NCI-H1694 treated with DMSO at 0.1 percent for 48 hours (cell line): ENCODE data around the gene CAV1.
"Not testable (repeated sequence)": the region's sequence is repeated elsewhere in the genome, so short reads cannot be mapped to it uniquely, and the experiment has no call there.

Experiments used
- DNase-seq: peaks from one replicate; lab custom pipeline; 2025; lab: John Stamatoyannopoulos, UW

CAV1 gene, protein sequence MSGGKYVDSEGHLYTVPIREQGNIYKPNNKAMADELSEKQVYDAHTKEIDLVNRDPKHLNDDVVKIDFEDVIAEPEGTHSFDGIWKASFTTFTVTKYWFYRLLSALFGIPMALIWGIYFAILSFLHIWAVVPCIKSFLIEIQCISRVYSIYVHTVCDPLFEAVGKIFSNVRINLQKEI

DNA sequence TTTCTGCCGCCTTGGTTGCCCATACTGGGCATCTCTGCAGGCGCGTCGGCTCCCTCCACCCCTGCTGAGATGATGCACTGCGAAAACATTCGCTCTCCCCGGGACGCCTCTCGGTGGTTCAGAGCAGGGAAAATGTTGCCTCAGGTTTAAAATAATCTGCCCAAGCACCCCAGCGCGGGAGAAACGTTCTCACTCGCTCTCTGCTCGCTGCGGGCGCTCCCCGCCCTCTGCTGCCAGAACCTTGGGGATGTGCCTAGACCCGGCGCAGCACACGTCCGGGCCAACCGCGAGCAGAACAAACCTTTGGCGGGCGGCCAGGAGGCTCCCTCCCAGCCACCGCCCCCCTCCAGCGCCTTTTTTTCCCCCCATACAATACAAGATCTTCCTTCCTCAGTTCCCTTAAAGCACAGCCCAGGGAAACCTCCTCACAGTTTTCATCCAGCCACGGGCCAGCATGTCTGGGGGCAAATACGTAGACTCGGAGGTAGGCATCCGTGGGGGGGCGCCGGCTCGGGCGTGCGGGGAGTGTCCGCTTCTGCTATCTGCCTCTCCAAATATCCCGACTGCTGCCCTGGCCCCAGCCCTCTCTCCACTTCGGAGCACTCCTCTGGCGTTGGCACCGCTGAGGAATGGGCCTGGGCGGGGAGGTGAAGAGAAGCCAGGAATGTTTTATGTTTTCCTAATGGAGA, at the start of gene CAV1:
Gene CAV1 (plus strand): TSS at position 428 of the 689 bp plus-strand sequence. CDS start 27 bp downstream, at position 455.
- DNase-seq = no peak

DNA sequence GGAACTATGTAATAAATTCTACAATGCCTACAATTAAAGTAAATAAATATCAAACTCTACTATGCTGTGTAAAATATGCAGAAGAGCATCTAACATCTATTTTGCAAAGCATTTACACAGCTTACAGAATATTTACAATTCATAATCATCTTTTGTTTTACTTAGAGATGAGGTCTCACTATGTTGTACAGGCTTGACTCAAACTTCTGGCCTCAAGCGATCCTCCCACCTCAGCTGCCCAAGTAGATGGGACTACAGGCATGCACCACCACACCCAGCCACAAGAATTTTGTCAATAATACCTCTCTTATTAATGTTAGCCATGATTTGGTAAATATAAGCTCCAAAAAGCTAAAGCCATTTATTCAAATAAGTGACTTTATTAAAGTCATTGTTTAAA, 47.2 kb upstream of the CAV1 start:
- DNase-seq = no peak

DNA sequence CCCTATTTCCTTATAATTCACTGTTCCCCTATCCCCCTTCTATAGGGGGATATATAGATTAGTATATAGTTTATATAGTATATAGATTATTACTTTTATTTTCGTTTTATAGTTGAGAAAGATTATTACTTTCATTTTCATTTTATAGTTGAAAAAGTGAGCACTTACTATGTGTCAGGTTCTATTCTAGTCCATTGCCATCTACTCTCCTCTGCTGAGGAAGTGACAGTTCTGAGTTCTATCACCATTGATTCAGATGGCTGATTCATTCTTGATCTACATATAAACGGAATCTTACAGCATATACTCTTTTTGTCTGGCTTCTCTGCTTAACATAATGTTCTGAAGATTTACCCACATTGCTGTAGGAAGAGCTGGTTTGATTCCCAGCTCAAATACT, 46.0 kb upstream of the CAV1 start:
- no peak for DNase-seq

DNA sequence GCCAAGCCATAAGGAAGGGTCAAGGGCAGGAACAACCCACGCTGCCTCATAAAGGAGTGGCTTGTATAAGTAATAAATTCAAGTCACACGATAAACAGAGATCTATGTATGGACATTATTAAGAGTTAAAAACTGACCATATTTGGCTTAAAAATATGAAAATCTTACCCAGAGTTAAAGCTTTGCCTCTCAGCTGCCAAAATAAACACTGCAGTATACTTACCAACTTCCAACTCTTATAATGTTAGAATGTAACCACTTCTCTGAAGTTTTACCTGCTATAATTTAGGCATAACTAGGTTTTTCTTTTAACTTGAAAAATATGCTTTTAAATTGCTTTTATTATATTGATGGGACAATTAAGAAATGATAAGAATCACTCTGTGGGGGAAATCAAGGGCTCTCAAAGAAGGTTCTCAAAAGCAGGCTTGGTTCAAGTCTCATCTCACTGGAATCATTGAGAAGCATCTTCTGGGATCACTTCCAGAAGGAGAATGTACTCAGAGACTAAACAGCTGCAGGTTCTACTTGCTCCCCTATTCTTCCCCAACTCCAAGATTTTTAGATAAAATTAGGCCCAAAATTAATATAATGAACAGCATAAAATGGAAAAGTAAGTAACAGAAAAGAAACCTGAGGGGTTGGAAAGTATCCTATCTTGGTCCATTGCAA, 41.4 kb upstream of the CAV1 start:
- DNase-seq = no peak

DNA sequence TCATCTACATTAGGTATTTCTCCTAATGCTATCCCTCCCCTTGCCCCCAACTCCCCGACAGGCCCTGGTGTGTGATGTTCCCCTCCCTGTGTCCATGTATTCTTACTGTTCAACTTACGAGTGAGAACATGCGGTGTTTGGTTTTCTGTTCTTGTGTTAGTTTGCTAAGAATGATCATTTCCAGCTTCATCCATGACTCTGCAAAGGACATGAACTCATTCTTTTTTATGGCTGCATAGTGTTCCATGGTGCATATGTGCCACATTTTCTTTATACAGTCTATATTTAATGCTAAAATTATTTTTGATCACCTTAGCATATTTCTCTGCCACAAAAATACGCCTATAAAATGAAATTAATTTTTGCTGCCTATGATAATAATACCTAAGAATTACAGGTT, 40.4 kb upstream of the CAV1 start:
- not testable (repeated sequence) for DNase-seq

DNA sequence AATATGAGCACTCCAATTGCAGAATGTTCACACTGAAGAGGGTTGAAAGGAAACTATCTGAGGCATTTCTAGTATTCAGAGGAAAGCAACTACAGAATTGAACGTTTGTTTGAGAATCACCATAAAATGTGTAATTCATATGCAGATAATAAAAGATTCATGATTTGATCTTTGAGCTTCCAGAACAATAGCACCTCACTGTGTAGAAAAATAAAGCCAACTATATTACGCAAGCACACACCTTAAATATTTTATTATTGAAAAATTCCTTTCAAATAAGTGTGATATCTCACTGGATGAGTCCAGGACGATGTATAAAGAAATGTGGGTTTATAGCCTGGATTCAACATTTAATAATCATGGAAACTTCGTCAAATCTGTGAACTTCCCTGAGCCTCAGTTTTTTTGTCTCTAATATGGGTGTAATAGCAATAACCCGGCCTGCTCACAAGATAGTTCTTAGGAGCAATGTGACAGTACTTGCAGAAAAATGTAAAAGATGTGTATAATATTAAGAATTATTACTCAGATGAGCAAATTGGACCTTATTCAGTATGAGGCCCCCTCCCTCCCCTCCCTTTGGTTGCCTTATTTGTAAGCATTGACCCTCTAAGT, 36.8 kb upstream of the CAV1 start:
- no peak for DNase-seq

DNA sequence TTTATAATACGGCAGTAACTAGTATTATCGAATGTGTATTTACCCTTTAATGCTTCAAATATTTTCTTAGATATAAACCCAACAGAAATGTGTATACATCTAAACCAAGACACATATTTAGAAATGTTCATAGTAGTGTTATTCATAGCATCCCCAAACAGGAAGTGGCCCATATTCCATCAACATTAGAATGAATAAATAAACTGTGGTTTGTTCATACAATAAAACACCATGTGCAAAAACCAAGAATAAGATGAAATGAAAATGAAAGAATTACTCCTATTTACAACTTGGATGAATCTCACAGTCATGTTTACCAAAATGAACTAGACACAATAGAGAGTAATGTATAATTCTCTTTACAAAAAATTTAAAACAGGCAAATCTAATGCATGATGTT, 34.5 kb upstream of the CAV1 start:
- DNase-seq = no peak

DNA sequence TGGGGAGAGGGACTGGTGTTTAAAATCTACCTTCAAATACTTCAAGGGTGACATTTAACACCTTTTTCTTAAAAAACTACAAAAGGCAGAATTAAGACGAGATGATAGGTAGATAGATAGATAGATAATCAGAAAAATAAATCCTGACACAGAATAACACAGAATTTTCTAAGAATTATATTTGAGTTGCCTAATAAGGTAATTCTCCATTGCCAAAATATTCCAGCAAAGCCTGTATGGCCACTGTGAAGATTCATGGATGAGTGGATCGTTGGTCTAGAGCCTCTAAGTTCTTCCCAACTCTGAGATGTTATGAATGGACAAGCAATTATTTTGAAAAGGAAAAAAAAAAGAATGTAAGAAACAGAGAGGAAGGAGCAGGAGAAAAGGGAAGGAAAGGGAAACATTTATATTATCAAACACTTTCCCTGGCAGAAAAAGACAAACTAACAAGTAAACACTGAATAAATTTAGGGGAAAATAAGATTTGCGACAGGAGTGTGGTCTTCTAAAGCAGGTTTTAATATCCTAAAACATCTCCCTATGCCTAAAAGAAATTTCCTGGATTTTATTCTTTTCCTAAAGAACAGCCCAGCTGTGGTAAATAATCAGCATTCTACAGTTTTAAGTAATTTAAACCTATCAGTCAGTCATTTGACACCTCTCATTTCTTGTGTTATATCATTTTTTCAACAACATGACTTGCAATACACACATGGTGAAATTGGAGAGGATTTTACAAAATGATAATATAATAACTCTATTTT, 32.8 kb upstream of the CAV1 start:
- DNase-seq = no peak

DNA sequence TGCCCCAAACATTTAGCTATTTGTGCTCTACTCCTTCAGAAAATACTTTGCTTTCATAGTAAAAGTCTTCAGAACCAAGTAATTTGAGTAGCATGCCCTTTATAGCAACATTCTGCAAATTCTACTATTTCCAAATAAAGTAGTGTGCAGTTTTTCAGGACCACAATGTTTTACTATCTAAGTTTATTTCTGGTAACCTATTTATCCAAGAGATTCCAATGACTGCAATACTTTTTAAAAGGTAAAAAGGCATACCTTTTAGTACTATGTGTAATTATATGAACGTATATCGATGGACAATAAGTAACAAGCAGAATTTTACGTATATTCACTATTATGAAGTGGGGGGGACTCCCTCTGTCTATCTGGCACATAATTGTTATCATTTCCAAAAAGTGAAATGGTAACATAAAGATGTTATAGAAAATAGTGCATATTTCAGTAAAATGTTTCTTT, 32.2 kb upstream of the CAV1 start:
- no peak for DNase-seq

DNA sequence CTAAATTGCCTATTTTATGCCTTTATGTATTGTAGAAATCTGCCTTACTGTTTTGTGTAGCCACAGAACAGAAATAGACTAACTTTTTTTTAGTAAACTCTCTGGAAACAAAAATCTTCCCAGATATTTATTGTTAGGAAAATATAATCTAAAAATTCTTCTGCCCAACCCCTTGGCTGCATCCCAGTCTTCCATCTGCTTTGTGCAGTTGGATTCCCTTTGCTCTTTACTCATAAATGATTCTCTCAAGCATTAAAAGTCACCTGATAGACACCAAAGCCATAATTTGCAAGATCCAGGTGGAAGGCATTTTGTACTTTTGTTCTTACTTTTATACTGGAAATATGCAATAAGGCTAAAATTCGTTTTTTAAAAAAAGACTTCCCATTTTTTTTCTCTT, 31.4 kb upstream of the CAV1 start:
- no peak for DNase-seq

DNA sequence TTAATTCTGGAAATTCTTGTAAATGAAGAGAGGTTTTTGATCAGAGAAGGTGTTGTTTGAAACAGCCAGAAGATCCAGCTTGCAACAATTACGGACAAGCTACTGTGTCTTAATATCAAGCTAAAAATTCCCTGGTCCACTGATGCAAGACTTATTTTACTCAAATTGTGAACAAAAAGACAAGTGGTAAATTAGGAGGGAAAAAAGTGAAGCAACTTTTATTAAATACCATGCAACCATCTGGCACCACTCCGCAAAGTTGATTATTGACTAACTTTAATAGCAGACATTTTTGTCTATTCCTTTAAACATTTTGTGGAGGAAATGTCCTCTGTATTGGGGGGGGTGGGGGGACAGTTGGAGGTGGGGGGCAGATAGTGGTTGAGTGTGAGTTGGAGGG, 30.4 kb upstream of the CAV1 start:
- DNase-seq = no peak

DNA sequence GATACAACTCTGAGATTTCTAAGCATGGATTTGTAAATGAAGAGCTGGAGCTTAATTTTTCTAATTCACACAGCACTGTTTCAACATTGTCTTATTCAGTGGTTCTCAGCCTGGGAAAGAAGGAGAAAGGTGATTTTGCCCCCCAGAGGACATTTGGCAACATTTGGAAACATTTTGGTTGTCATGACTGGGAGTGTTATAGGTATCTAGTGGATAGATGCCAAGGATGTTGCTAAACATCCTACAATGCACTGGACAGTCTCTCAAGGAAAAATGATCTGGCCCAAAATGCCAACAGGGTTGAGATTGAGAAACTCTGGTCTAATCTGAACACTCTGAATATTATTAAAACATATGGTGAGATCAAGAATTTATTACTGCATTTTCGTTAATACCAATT, 29.1 kb upstream of the CAV1 start:
- no peak for DNase-seq

DNA sequence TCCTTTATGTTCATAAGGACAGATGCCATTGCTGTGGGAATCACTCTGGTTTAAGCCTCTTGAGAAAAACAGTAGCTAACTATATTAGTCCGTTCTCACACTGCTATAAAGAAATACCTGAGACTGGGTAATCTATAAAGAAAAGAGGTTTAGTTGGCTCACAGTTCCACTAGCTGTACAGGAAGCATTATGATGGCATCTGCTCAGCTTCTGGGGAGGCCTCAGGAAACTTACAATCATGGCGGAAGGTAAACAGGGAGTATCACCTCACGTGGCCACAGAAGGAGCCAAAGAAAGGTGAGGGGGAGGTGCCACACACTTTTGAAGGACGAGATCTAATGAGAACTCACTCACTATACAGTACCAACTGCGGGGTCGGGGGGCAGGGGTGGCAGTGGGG, 28.2 kb upstream of the CAV1 start:
- no peak for DNase-seq

DNA sequence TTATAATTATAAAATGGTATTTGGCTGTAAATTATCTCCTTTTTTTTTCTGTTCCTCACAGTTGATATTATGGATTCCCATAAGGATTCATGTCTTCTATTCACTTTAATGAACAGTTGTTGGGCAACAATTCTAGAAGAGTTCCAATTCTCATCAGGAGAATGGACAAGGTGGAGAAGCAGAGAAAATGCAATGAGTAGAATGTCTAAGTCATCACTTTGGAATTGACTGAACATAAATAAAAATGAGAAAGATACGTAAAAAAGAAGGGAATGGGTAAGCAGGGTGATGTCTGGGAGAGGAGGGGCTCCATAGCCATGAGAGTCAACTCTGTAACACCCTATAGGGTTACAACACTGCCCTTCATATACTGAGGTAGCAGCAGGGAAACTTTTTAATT, 27.1 kb upstream of the CAV1 start:
- DNase-seq = no peak

DNA sequence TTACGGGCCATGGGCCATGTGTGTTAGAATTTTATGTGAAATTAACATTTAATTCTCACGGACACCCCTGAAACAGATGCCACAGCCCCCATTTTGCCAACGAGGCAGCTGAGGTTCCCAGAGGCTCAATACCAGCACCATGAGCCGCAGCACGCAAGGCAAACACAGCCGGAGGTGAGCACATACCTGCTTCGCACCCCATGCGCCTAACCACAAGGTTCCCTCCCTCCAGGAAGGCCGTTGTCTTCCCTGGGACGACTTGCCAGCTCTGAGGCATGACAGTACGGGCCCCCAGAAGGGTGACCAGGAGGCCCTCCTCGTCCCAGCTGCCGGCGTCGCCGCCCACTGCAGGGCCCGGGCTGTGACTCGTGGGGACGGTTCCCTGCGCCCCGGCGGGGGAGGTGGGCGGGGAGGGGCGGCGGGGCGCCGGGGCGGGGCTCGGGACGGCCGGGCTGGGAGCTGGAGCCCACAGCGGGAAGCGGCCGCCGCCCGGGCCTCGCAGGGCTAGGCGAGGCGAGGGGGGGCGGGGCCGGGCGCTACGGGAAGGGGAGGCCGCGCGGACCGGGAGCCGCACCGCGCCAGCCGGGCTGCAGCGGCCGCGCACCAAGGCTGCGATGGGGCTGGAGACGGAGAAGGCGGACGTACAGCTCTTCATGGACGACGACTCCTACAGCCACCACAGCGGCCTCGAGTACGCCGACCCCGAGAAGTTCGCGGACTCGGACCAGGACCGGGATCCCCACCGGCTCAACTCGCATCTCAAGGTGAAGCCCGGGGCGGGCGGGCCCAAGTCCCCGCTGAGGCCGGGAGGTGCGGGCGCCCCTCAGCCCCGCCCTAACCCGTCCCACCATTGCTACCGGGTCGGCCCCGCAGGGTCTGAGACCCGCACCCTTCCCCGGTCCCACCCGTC, 25.4 kb upstream of the CAV1 start, which contains the start of gene CAV2:
Gene CAV2 (plus strand): TSS at position 571 of the 910 bp plus-strand sequence. CDS start 44 bp downstream, at position 615.
- no peak for DNase-seq

DNA sequence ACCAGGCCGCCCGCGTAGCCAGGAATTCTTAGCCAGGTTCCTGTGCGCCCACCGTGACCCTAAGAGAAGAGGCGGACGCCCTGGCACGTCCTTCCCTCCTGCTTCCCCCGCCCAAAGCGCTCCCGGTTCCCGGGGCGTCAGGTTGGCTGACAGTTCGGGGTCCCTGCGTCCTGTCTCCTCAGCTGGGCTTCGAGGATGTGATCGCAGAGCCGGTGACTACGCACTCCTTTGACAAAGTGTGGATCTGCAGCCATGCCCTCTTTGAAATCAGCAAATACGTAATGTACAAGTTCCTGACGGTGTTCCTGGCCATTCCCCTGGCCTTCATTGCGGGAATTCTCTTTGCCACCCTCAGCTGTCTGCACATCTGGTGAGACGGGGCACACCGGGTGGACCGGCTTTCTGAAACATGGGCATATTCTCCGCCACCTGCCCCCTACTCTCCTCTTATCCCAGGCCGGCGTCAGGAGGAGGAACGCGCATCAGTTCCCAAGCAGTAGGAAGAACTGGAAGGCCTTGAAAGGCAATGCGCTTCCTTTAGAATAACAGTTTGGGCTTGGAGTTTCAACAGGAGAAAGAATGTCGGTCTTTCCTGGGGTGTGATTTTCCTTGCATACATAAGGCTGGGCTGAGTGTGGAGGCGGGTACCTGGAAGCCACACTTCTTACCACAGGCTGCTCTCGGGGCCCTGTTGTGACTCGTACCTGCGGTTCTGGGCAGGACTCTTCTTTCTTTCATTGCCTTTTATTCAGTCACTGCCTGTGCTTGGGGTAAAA, 24.6 kb upstream of the CAV1 start:
- no peak for DNase-seq

DNA sequence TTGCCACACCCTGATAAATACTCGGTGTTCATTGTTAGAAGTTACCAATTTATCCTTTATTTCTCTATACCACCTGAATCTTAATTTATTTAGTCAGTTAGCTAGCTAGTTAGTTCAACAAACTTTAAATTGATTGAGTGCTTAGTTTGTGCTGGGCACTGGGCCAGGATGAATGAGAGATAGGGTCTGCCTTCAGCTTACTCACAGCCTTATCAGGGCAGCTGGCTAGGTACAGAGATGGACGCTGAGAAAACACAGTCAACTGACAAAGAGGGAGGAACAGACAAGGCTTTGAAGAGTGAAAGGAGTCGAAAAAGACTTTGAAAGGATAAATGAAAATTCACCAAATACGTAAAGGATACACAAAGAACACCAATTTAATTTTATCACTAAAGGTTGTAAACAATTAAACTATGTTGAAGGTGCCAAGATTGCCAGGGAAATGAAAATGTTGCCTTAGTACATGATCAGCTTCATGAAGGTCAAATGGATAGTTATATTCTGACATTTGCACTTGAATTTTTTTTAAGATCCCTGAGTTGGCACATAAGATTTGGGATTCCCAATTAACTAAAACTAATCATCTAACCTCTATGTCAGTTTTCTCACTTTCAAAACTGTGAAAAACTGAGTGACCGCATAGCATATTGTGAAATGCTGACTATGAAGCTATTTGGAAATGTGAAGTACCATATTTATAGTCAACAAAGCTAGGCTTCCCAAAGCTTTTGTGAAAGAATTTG, 23.2 kb upstream of the CAV1 start:
- no peak for DNase-seq

DNA sequence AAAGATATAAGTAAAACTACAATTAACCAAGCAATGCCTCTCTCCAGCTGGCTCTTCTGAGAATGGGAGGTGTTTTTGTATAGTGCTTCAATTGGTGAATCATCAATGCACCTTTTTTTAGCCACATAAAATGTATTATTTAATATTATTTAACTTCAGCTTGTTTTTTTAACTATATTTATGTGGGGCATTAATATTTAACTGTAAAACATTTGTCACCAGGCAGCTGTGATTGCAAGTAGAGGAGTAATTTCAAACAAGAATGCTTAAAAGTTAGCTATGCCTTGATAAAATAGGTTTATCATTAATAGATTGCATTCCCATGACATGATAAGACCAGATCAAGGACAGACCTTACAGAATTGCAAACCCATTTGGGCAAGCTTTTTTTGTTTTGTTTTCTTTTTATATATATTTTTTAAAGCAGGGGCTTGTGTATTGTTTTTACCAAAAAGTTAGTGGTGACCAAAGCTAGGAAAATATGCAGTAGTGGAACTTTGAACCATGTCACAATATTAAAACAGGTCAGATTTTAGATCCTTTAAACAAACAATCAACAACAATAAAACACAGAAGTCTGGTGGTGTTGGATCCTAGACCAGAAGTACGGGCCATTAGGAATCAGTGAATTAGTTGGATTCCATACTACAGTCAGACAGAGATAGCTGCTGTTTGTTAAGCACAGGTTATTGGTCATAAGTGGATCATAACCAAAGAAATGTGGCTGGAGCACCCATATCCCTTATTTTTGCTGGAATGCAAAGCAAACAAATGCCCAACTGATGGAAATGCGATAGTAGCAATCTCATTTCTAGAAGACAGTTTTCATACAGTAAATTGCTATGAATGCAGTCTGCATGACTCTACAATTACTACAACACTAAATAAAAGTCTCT, 22.4 kb upstream of the CAV1 start:
- DNase-seq = no peak
